Activated CD4-positive, CD25-positive, alpha-beta regulatory T cell treated with anti-CD3 and anti-CD28 coated beads, Interleukin-2, amount 50 U/mL, for 72 hours (primary cell): ENCODE data around the gene UQCR11.
A peak's percentile ranks its signal among the peaks of the same experiment; 100 is the strongest.
"Not testable (repeated sequence)": the region's sequence is repeated elsewhere in the genome, so short reads cannot be mapped to it uniquely, and the experiment has no call there.

Experiments used
- DNase-seq: peaks from one replicate; pipeline ENCODE4 v3.0.0; 2021

Gene UQCR11

DNA sequence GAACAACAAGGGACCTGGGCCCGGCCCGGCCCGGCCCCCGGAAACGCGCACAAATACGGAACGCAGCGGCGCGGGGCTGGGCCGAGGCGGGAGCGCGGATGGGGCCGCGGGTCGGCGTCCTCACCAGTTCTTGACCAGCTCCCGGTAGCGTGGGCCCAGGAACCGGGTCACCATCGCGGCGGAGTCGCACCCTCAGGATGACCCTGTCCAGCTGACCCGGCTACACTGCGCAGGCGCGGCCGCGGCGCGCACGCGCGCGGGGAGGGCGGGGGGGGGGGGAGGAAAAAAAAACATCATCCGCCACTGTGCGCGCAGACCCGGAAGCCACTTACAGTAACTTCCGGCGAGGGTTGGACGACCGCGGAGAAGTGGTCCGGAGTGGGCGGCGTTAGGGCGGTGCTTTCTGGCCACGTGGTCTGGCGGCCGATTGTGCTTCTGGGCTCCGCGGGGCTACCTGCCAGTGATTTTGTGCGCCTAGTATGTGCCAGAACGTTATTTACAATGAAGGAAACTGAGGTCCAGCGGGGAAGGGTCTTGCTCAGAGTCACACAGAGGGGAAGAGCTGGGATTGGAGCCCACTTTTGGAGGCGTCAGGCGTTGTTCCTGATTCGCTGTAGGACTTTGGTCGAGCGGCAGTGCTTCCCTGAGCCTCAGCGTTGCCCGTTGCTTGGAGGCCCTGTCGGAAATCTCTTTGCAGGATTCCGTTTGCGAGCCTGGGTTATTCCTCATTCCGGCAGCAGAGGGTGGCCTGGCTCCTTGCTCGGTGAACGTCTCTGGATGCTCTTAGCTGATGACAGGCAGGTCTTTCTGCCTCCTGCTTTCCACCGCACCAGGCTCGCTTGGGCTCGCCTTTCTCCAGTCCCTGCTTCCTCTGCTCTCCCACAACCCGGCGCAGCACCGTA is at the start of gene UQCR11:
UQCR11 (minus strand) TSS at position 227 of the 902 bp plus-strand sequence; CDS start at position 174, 53 bp downstream.
- peak; percentile 93 for DNase-seq

DNA sequence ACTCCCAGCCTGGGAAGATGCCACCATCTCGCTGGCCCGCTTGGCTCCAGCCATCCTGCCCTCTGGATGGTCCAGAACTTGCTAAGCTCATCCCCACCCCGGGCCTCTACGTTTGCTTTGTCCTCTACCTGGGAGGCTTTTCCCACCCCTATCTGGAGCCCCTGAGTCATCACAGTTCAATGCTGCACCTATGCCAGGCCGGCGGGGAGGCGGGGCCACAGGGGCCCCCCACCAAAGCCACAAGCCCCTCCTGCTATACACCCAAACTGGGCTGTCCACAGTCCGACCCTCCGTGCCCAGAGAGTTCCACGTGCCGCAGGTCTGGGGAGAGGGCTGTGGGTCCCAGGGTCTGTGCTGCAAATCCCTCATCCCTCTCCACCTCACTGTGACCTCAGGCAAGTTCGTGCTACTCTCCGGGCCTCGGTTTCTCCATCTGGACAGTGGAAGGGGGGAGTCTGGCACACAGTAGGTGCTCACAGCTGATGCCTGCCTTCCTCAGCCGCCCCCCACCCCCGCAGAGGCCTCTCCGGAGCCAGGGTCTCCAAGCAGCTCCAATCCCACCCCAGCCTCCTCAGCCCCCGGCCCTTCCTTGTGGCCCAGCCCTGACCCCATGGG is 49.0 kb upstream of the UQCR11 start:
- no peak for DNase-seq

DNA sequence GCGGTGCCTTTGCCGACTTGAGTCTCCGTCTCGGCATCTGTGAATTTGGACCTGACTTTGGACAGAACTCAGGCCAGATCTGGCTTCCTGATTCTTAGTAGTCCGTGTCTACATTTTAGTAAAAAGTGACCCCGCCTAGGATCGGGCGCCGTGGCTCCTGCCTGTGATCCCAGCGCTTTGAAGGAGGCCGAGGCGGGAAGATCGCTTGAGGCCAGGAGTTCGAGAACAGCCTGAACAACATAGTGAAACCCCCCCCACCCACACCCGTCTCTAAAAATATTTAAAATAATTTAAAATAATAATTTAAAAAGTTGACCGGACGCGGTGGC is 48.0 kb upstream of the UQCR11 start:
- no peak for DNase-seq

DNA sequence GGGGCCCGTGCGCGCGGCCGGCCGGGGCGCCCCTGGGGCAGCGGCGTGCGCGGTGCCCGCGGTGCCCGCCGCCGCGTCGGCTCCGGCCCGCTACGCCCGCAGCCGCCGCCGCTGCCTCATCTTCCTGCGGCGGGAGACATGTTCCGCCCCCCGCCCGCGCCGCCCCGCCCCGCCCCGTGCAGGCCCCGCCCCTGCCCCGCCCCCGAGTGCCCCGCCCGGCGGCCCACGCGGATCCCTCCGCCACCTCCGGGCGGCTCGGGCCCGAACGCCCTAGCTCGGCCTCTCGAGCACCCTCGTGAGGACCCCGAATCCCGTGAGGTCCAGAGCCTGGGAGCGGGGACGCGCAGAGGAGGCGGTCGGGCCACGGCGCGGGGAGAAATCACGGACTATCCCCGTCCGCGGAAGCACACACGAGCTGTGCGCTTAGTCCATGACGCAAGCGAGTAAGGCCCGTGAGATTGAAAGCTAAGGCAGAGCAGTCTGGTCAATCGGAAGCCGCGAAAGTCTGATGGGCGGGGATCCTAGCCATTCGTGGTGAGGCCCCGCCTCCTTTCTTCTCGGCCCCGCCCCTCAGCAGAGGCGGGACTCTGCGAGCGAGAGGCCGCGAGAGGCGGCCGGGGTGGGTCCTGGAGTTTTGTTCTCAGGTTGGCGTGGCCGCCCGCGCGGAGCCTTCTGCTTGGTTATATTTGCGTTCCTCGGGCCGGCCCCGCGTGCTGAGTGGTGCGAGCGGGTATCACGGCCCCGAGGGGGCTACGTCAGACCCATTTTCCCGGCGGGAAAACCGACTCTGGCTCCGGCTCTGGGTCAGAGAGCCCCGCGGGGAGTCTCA is 47.4 kb upstream of the UQCR11 start, which contains the start of gene TCF3:
TCF3 (minus strand) TSS at position 145 of the 829 bp plus-strand sequence. CDS start 2,367 bp downstream, outside the sequence.
- peak; percentile 99 for DNase-seq

DNA sequence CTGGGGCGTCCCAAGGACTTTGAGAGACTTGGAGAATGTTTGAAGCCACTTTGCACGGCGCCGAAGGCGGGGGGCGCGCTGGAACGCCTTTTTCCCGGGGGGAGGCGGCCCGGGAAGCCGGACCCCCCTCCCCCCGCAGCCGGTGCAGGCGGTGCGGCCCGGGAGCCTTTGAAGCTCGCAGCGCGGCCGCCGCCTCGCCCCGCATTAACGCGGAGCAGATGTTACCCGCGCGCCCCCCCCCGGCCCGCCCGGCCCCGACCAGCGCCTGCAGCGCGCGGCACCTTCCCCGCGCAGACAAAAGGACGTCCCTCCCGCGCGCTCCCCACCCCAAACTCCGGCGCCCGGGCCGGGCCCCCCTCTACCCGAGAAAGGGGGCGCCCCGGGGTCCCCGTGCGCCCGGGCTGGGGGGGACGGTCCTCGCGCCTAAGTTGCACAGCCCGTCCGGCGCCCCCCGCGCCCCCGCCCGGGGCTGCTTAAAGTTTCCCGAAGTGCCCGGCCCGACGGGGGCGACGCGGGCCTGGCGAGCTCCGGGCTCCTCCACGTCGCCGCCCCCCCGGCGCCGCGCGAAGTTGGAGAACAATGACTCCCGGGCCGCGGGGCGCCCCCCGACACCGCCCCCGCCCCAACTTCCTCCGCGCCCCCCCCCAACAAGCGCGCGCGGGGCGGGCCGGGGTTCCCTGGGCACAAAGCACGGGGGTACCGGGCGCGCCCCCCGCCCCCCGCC is 46.5 kb upstream of the UQCR11 start:
- peak; percentile 56 for DNase-seq

DNA sequence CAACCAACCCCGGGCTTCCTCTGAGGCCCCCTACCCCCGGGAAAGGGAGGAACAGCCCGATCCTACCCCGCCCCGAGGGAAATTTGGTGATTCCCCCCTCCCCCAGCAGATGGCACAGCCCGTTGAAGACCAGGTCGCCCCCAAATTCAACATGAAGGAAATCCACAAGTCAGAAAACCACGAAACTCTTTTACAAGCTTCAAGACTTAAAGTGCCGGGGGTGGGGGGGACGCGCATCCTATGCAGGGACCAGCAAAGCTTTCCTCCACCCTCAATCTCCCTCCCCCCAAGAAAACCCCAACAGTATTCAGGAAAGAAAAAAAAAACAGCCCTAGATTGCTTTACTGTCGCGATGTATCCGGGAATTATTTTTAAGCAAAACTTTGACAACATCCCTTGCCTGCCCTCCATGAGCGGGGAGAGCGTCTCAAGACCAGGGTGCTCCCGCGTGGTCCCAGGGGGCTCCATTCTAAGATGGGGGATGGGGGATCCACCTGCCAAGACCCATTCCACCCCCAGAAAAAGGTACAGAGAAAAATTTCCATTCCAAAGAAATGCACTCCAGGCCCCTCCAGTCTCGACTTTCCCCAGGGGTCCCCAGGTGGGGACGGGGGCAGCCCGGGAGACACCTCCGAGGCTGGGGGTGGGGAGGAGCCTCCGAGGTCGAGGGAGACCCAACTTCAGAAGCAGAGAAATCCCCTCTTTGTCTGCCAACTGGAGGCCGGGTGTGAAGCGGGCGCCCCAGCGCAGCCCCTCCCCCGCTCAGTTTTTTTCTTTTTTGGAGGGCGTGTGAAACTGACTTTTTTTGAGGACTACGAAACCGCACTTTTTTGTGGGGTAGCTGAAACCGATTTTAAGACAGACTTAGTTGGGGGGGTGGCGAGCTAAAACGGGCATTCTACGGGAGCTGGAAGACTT is 45.6 kb upstream of the UQCR11 start:
- no peak for DNase-seq

DNA sequence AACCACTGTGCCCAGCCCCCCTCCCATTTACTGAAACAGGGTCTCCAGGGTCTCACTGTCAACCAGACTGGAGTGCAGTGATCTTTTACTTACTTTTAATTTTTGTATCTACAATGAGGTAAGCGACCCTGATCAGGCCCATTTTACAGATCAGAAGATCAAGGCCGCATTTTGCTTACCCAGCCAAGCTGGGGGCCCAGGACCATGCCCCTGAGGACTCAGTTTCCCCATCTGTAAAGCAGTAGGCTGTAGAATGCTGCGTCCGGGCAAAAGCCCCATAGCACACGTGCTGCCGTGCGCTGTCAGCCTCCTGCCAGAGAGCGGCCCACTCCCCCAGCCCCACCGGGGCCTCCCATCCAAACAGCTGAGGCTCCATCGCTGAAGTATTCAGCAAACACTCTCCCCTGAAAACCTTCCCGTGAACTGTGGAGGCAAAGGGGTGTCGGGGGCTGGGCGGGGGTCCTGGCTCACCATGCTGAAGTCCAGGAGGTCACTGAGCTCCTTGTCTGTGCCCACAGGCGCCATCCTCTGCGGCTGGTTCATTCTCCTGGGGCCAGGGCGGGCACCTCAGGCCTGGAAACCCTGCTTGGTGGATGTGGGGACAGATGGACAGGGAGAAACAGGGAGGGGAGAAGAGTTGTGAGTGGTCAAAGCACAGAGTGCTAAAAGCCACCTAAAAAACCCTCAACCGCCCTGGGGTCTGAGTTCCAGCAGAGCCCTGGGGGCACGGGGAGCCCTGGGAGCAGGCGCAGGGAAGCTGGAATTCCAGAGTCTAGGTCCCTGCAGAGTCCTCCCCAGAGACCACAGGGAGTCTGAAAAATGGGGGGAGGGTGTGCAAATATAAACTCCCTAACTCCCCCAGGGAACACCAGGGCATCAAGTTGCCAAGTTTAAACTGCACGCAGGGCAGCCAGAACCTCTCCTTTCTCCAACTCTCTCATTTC is 44.7 kb upstream of the UQCR11 start:
- no peak for DNase-seq

DNA sequence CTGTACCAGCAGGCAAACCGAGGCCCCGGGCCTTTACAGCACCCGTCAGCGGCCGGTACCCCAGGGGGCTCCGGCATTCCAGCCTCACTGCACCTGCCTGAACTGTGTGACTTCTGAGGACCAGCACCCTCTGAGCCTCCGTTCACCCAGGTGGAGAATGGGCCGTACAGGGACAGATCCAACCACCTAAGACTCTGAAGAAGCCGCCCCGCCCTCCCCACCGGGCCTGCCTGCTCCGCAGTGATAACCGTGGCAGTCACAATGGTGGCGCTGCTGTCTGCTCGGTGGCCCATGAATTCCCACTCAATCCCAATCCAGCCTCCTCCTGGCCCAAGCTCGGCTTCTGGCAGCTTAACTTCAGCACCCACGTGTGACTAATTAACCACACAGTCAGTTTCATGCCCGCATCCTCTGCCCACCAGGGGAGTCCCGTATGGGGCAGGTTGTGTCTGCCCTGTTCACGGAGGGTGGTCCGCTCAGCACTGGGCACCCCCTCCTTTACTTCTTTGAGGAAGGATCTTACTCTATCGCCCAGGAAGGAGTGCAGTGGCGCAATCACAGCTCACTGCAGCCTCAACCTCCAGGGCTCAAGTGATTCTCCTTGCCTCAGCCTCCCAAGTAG is 43.8 kb upstream of the UQCR11 start:
- no peak for DNase-seq

DNA sequence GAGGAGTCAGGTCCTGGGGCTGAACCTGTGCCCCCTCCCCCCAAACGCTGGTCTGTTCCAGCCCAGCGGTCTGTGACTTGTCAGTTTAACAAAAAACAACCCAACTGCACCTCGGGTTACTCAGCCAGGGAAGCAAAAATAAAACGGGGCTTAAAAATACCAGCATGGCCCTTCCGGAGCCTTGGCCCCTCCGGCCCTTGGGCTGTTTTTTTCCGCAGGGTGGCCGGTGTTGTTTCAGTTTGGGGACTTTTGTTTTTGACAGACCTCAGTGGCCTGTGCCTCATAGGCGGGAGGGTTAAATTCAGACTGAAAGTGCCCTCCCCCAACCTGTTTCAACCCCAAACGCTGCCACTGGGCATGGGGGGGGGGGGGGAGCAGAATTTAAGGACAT is 43.2 kb upstream of the UQCR11 start:
- no peak for DNase-seq

DNA sequence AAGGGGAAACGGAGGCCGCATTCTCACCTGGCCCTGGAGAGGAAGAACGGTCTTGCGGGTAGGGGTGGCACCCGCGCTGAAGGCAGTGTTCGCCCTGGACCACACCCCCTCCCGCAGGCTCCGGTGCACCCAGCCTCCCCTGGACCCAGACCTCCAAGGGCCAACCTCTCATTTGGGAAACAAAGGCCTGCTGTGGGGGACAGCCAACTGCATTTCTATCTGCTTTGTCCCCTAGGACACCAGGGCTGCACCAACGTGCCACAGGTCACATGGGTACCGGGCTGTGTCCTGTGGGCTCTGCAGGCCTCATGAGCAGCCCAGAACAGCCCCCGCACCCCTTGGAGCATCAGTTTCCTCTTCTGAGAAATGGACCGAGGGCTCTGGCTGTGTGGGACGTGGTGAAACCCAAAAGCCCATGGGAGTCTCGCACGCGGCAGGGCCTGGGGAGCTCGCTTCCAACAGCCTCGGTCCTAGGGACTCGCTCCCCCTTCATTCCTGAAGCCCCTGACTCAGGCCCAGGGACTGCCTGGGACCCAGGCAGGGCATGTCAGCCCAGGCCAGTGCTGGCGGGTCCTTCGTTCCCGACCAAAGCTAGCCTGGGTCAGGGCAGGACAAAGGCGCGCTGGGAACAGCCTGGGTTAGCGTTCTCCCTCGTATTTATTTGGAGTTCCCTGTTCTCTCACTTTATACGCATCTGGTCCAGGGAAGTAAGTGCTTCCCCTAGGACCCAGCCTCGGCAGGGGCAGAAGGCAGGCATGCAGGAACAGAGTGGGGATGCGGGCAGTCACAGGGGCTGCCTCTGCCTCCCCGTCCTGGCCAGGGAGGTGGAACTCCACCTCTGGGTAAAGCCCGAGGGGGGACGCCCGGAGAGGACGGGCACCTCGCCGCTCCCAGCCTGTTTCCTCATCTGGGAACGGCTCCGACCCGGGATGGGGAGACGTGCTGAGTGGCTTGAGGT is 42.5 kb upstream of the UQCR11 start:
- no peak for DNase-seq

DNA sequence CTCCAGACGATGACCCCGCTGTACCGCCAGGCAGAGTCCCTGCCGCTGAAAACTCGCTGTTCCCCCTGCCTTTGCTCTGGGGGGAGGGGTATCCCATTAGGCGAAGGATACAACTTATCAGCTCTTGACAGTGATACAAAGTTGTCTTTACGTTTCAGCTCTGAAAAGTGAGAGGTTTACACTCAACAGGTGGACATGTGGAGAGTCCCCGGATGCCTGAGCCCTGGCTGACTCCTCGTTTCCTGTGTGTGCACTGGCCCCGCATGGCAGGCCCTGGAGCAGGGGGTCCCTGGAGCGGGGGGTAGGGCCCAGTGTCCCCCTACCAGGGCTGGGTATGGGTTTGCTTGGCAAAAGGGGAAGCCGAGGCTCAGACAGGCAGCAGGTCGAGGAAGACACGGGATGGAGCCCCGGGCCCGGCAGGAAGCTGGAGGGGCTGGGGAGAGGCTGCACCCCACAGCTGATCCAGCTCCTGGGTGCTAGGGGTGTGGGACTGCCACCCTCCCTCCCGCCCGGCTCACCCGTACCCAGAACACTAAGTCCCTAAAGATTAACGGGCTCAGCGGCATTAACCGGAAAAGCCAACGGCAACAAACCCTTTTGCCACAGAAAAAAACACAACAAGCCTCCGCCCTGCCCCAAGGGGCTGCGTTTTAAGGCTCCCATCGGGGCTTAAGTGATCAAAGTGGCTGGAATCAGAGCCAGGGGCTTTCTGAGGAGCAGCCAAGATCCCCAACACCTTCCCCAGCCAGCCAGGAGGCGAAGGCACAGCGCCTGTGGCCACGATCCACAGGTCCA is 41.6 kb upstream of the UQCR11 start:
- DNase-seq = no peak

DNA sequence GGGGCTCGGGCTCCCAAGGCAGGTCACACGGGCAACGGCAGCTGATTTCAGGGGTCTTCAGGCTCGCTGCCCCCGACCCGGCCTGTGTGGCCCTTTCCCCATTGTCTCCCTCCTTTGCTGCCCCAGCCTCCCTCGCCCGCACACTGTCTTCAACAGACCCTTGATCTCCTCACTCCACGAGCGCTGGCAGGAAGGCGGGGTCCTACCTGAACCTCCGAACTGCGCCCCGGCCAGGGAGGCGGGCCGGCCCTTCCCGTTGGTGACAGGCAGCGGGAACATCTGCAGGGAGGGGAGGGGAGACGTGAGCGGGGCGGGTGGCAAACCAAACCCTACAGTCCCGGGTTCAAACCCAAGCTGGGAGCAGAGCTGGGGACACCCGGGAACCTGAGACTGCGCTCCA is 40.9 kb upstream of the UQCR11 start:
- no peak for DNase-seq

DNA sequence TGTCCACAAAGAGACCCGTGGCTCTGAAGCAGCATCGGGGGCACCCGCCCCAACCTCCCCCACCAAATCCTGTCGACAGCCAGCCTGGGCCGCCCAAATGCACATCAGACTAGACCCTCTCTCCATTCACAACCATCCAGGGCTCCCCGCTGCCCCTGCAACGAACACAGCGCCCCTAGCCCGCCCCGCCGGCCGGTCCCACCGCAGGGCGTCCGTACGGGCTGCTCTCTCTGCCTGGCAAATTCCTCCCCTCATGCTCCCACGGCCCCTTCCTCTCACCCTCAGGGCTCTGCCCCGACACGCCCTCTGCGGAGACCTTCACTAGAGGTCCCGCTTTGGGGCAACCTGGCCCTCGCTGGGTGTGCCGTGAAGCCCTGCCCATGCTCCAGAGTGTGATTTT is 40.0 kb upstream of the UQCR11 start:
- DNase-seq = no peak

DNA sequence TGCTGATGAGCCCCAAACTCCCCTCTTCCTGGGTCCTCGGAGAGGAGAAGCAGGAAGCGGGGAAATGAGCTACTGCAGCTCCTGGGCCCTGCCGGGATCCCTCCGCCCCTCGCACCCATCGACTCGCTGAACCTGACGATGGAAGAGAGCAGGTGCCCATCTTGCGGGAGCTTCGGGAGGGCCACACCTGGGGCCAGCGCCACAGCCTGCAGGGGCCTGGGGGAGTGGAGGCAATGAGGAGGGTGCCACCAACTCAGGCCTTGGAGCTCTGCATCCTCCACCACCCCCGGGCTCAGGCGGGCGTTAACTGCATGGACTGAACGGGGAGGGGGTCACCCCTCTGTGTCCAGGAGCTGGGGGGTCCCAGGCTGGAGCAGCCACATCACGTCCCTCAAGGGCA is 38.8 kb upstream of the UQCR11 start:
- no peak for DNase-seq

DNA sequence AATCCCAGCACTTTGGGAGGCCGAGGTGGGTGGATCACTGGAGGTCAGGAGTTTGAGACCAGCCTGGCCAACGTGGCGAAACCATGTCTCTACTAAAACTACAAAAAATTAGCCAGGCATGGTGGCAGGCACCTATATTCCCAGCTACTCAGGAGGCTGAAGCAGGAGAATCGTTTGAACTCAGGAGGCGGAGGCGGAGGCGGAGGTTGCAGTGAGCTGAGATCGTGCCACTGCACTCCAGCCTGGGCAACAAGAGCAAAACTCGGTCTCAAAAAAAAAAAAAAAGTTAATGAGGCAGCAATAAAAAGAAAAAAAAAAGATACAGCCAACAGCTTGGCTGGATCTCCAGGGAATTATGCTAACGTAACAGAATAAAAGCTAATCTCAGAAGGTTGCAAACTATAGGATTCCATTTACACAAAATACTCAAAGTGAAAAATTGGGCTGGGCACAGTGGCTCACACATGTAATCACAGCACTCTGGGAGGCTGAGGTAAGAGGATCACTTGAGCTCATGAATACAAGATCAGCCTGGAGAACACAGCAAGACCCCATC is 35.7 kb upstream of the UQCR11 start:
- DNase-seq = not testable (repeated sequence)

DNA sequence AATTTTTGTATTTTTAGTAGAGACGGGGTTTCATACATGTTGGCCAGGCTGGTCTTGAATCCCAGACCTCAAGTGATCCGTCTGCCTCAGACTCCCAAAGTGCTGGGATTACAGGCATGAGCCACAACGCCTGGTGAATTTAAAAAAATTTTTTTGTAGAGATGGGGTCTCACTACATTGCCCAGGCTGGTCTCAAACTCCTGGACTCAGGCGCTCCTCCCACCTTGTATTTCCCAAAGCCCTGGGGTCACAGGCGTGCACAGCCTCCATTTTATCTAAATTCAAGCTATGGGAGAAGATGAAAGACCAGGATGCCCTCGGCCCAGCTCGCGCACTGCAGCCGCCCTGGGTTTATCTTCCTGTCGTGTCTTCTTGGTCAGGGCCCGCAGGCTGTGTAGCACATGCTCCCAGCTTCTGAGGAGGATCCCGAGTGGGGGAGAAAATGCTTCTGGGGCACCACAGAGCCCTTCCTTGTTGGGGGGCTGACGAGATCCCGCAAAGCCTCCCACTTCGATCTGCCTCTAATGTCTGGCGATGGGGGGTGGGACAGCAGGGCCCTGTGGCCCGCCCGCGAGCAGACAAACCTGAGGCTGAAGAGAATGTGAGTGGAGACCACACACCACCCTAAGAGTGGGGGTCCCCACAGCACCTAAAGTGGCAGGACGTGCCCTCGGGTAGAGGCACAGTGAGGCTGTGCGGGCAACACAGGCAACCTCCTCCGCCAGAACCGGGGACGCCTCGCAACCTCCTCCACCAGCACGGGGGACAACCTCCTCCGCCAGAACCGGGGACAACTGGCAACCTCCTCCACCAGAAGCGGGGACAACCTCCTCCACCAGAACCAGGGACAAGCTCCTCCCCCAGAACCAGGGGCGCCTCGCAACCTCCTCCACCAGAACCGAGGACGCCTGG is 31.3 kb upstream of the UQCR11 start:
- no peak for DNase-seq

DNA sequence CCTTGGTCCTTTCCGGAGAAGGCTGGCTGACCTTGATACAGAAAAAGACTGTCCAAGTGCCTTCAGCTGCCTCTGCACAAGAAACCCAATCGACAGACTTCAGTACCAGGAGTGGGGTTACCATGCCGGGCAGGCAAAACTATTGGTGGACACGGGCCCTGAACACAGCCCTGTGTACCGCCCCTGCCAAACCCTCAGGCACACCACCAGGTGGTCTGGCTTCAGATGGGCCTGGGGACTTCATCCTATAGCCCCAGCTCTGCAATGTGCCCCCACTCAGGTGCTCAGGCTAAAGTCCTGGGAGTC is 29.6 kb upstream of the UQCR11 start:
- DNase-seq = no peak
